Measurements from ENCODE around the gene SRRM3.
"Not testable (repeated sequence)": the region's sequence is repeated elsewhere in the genome, so short reads cannot be mapped to it uniquely, and the experiment has no call there.

DNA sequence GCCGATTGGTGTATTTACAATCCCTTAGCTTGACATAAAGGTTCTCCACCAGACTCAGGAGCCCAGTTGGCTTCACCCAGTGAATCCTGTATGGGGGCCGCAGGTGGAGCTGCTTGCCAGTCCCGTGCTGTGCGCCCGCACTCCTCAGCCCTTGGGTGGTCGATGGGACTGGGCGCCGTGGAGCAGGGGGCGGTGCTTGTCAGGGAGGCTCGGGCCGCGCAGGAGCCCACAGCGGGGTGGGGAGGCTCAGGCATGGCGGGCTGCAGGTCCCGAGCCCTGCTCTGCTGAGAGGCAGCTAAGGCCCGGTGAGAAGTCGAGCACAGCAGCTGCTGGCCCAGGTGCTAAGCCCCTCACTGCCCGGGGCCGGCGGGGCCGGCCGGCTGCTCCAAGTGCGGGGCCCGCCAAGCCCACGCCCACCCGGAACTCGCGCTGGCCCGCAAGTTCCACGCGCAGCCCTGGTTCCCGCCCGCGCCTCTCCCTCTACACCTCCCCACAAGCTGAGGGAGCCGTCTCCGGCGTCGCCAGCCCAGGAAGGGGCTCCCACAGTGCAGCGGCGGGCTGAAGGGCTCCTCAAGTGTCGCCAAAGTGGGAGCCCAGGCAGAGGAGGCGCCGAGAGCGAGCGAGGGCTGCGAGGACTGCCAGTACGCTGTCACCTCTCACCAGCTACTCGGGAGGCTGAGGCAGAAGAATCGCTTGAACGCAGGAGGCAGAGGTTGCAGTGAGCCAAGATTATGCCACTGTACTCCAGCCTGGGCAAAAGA, 107.8 kb downstream of the SRRM3 start:
- TF ChIP-seq, protein P1, sequence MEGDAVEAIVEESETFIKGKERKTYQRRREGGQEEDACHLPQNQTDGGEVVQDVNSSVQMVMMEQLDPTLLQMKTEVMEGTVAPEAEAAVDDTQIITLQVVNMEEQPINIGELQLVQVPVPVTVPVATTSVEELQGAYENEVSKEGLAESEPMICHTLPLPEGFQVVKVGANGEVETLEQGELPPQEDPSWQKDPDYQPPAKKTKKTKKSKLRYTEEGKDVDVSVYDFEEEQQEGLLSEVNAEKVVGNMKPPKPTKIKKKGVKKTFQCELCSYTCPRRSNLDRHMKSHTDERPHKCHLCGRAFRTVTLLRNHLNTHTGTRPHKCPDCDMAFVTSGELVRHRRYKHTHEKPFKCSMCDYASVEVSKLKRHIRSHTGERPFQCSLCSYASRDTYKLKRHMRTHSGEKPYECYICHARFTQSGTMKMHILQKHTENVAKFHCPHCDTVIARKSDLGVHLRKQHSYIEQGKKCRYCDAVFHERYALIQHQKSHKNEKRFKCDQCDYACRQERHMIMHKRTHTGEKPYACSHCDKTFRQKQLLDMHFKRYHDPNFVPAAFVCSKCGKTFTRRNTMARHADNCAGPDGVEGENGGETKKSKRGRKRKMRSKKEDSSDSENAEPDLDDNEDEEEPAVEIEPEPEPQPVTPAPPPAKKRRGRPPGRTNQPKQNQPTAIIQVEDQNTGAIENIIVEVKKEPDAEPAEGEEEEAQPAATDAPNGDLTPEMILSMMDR (IDR thresholded peaks at IDR 0.05; ENCODE audit: low read length), result not testable (repeated sequence)
- TF ChIP-seq EZH2 (IDR thresholded peaks at IDR 0.05; ENCODE audit: borderline replicate concordance, low read length), result not testable (repeated sequence)

All from OCI-LY1 (cell line).